ACC112 (cell line): ENCODE data around the gene ADAMTS3.

Source experiments
- H2AFZ ChIP-seq: fragments of 200-600 bp; sonication (generic); one replicate; pipeline ENCODE4 v1.6.0; 2017; ENCODE audit warnings: antibody characterized with exemption, low read length; ENCODE audit not compliant: unreplicated experiment
- H3K27ac ChIP-seq: fragments of 200-600 bp; sonication (generic); 2 replicates; pipeline ENCODE4 v1.5.1; 2014; ENCODE audit warnings: low read depth, mild to moderate bottlenecking, antibody characterized with exemption, low read length, moderate library complexity
- H3K27me3 ChIP-seq: fragments of 200-600 bp; sonication (generic); 2 replicates; pipeline ENCODE4 v1.6.1; 2014; ENCODE audit warnings: mild to moderate bottlenecking, antibody characterized with exemption, low read length, moderate library complexity, mixed read lengths; ENCODE audit not compliant: insufficient read depth
- H3K36me3 ChIP-seq: fragments of 200-600 bp; sonication (generic); 2 replicates; pipeline ENCODE4 v1.6.1; 2016; ENCODE audit warnings: mild to moderate bottlenecking, antibody characterized with exemption, low read length, moderate library complexity, mixed read lengths; ENCODE audit not compliant: insufficient read depth
- H3K4me1 ChIP-seq: fragments of 200-600 bp; sonication (generic); one replicate; pipeline ENCODE4 v1.6.1; 2016; ENCODE audit warnings: low read length, mixed read lengths; ENCODE audit not compliant: insufficient read depth, unreplicated experiment, control insufficient read depth
- H3K4me3 ChIP-seq: fragments of 200-600 bp; sonication (generic); 2 replicates; pipeline ENCODE4 v1.5.1; 2014; ENCODE audit warnings: mild to moderate bottlenecking, low read depth, low read length
- H3K79me2 ChIP-seq: fragments of 200-600 bp; sonication (generic); one replicate; pipeline ENCODE4 v1.6.0; 2016; ENCODE audit warnings: low read length; ENCODE audit not compliant: control insufficient read depth, unreplicated experiment, insufficient read depth

ADAMTS3 gene

DNA sequence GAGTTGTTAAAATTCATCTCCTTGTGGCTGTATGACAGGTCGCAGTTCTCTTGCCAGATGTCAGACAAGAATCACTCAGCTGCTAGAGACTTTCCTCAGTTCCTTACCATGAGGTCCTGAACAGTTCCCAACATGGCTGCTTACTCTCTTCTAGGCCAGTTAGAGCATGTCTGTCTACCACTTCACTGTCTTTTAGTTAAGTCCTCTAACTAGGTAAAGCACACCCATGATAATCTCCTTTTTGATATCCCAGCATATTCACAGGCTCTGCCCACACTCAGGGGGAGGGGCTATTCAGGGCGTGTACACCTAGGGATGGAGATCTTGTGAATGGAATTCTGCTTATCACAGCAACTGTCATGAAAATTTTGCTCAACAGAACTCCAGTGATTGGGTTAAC is 190.1 kb downstream of the ADAMTS3 start:
- Histone ChIP-seq H3K79me2 (no peaks in the 10 kb centered on the region), H2AFZ (no peak overlapping the region), H3K4me3 (no peak overlapping the region), H3K36me3 (no peaks in the 10 kb centered on the region), H3K27me3 (no peaks in the 10 kb centered on the region), H3K4me1 (peaks cover 21% of the 10 kb centered on the region), H3K27ac (no peak overlapping the region)

DNA sequence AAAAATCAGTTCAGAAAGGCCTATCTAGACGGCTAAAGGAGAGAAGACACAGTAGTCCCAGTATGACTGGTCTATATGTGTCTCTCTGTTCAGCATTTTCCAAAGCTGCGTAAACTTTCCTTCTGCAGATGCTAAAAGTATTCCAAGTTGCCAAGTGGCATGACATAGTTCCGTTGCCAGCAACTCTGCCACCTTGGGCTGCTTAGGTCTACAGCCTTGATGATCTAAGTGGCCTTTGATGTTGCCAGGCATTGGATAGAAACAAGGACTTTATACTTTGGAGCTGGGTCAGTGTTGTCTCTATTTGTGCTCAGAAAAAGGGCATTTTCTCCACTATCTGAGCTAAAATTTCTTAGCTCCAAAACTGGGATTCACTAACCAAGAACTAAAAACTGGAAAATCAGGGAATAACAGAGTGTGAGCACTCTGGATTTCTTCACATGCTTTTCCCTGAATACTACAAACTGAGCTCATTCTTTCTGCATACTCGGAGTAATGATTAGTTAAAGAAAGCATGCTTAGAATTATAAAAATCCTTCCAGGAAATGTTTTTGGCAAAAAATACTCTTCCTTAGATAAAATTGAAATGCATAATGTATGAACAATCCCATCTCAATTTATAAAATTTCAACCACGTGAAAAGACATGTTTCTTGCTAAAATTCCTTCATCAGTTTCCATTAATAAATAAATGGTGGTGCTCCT is 191.4 kb downstream of the ADAMTS3 start:
- Histone ChIP-seq H3K4me1 (peaks cover 21% of the 10 kb centered on the region), H3K27me3 (no peaks in the 10 kb centered on the region), H3K36me3 (no peaks in the 10 kb centered on the region)

DNA sequence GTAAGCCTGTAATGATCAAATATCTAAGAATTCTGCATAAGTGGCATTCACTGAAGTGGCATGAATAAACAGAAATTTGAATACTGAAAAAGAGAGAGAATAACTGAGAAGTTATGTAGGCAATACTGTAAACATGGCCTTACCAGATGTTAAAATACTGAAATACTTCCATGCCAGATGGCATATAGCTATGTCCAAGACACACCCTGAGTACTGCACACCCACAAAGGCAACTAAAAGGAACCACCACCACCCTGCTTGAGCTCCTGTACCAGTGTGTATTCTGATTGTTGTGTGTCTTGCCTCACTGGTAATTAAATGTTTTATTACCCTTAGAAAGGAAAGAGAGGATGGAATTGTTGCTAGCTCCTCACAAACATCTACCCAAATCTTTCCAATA is 192.1 kb downstream of the ADAMTS3 start:
- no peaks in the 10 kb centered on the region for H3K79me2 ChIP-seq
- H3K27ac ChIP-seq: no peak overlapping the region
- no peaks in the 10 kb centered on the region for H3K27me3 ChIP-seq

More for the DNA sequence above, 191.4 kb downstream of the ADAMTS3 start:
- no peak overlapping the region for H3K4me3 ChIP-seq
- H3K27ac ChIP-seq: no peak overlapping the region
- H2AFZ ChIP-seq: no peak overlapping the region
- H3K79me2 ChIP-seq: no peaks in the 10 kb centered on the region

DNA sequence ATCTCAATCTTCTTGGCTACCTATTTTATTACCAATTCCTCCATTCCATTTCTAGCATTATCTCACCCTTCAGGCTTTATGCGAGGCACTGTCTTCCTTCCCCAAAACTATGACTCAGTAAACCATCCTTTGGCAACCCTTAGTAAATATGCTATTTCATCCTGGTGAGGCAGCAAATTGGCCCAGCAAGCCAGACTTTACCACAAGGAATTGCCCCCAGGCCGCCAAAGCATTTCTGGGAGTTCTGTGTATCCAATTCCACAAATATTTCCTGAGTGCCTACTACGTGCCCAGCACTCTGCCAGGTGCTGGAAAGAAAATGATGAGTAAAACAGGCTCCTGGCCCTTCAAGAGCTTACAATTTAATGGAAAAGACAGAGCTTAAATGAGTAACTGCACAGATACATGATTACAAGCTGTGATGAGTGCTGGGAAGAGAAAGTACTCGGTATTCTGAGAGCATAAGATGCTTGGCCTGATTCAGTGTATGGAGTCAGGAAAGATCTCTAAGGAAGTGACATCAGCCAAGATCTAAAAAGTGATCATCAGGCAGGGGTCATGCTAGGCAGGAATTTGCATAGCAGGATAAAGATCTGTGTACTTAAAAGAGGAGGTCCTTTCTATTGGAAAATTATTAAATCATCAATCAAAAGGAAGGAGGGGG is 193.8 kb downstream of the ADAMTS3 start:
- Histone ChIP-seq H3K4me3 (no peak overlapping the region), H3K36me3 (no peaks in the 10 kb centered on the region), H3K4me1 (peaks cover 21% of the 10 kb centered on the region), H3K79me2 (no peaks in the 10 kb centered on the region), H2AFZ (peak overlapping the region; percentile 55), H3K27ac (peak overlapping the region; percentile 62), H3K27me3 (no peaks in the 10 kb centered on the region)

More for the DNA sequence above, 192.1 kb downstream of the ADAMTS3 start:
- peaks cover 21% of the 10 kb centered on the region for H3K4me1 ChIP-seq
- H2AFZ ChIP-seq: no peak overlapping the region
- H3K4me3 ChIP-seq: no peak overlapping the region
- H3K36me3 ChIP-seq: no peaks in the 10 kb centered on the region

DNA sequence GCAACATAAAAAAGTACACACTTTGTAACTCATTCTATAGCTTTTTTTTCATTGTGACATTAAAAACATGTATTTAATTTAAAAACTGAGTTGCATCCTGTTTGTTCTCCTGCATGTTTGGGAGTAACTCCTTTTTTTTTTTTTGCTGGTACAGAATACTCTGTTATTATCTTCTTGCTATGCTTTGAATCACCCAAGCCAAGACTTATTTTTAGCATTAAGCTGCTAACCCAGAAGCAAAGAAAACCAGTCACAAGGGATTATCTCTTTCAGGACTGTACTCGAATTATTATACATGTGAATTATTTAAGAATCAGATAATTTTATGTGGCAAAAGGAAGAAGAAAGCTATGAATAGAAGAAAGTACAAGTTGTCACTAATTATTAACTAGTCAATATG is 194.9 kb downstream of the ADAMTS3 start:
- no peaks in the 10 kb centered on the region for H3K79me2 ChIP-seq
- H3K36me3 ChIP-seq: no peaks in the 10 kb centered on the region
- no peak overlapping the region for H3K4me3 ChIP-seq
- peaks cover 21% of the 10 kb centered on the region for H3K4me1 ChIP-seq
- H2AFZ ChIP-seq: no peak overlapping the region
- H3K27ac ChIP-seq: no peak overlapping the region
- H3K27me3 ChIP-seq: no peaks in the 10 kb centered on the region

DNA sequence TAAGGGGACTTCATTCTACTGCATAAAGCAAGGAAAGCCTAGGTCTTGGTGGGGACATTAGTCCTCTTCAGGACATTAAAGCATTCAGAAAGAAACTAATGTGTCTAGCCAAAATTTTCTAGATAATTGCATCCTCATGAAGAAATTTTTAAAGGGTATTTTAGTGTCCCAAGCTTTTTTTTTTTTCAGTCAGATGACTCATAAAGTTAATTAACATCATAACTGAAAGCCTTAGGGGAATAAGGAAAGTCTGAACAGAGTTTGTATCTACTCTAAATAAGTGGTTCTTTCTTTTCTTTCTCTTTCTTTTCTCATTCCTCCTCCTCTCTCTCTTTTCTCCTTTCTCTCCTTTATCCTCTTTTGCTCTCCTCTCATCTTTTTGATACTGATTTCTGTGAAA is 202.4 kb downstream of the ADAMTS3 start:
- H2AFZ ChIP-seq: no peak overlapping the region
- H3K4me1 ChIP-seq: no peaks in the 10 kb centered on the region
- no peak overlapping the region for H3K4me3 ChIP-seq
- no peaks in the 10 kb centered on the region for H3K27me3 ChIP-seq
- H3K79me2 ChIP-seq: no peaks in the 10 kb centered on the region
- H3K36me3 ChIP-seq: no peaks in the 10 kb centered on the region
- no peak overlapping the region for H3K27ac ChIP-seq

DNA sequence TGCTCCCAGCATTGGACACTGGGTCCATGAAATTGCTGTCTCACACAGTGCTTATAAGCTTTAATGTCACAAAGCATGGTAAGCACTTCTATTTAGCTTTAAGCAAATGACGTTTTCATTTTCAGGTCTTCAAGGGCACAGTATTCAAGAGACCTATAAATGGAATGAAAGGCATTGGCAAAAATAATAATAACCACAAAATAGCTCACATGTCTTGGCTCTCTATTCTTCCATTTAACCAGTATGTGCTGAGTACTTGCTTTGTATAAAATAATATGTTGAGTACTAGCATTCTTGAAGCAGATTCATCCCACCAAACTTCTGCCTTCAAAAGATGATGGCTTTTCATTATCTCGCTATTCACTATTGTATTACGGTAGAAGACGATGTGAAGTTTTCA is 203.0 kb downstream of the ADAMTS3 start:
- Histone ChIP-seq H3K27ac (no peak overlapping the region), H3K79me2 (no peaks in the 10 kb centered on the region), H3K36me3 (no peaks in the 10 kb centered on the region), H2AFZ (no peak overlapping the region), H3K4me1 (no peaks in the 10 kb centered on the region), H3K27me3 (no peaks in the 10 kb centered on the region), H3K4me3 (no peak overlapping the region)

DNA sequence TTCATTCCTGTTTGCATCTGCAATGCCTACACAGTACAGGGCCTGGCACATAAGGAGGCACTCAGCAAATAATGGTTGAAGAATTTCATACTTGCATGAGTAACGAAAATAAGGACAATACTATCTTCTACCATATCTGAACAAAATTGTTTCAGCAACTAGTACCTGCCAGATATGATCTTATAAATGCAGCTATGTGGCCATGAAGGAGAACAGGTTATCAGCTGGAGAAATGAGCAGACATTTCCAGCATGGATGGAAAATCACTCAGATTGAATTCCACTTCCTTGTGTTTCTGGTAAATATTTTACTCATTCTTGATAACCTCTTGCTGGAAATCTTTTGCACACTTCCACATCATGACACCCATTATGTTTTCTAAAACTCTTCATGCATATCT is 204.0 kb downstream of the ADAMTS3 start:
- Histone ChIP-seq H3K4me3 (no peak overlapping the region), H3K4me1 (no peaks in the 10 kb centered on the region), H3K79me2 (no peaks in the 10 kb centered on the region), H2AFZ (no peak overlapping the region), H3K27ac (no peak overlapping the region), H3K27me3 (no peaks in the 10 kb centered on the region), H3K36me3 (no peaks in the 10 kb centered on the region)

DNA sequence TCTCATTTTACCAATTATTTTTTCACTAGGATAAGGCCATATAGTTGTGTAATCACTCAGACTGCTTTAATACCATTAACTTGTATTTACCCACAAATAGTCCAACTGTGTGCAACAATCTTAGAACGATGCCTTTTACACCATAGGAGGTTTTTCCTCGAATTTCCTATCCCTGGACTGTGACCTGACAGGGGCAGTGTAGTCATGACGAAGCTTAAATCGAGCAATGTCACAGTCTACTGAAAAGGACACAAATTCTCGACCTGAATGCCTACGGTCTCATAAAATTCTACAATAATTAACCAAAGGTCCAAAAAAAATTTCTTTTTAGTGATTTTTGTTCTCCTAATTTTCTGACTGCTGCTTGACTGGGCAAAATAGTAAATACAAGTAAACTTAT is 208.9 kb downstream of the ADAMTS3 start:
- Histone ChIP-seq H2AFZ (no peak overlapping the region), H3K79me2 (no peaks in the 10 kb centered on the region), H3K27ac (no peak overlapping the region), H3K36me3 (no peaks in the 10 kb centered on the region), H3K4me3 (no peak overlapping the region), H3K27me3 (no peaks in the 10 kb centered on the region), H3K4me1 (no peaks in the 10 kb centered on the region)

DNA sequence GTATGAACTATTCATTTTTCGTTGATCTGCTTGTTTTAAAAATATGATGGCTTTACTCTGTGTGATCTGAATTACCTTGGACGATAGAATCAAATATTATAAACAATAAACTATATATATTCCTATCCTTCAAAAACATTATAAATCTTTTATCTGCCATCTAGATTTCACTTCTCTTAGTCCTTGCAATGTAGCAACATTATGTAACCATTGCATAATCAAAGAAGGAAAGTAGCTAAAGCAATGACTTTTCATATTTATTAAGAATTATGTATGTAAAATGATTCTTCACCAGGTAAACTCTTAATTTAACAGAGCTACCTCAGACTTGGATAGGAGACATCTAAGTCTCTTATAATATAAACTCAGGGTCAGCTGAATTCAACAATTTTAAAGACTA is 210.5 kb downstream of the ADAMTS3 start:
- Histone ChIP-seq H2AFZ (no peak overlapping the region), H3K79me2 (no peaks in the 10 kb centered on the region), H3K27me3 (no peaks in the 10 kb centered on the region), H3K4me1 (no peaks in the 10 kb centered on the region), H3K27ac (no peak overlapping the region), H3K36me3 (no peaks in the 10 kb centered on the region), H3K4me3 (no peak overlapping the region)

DNA sequence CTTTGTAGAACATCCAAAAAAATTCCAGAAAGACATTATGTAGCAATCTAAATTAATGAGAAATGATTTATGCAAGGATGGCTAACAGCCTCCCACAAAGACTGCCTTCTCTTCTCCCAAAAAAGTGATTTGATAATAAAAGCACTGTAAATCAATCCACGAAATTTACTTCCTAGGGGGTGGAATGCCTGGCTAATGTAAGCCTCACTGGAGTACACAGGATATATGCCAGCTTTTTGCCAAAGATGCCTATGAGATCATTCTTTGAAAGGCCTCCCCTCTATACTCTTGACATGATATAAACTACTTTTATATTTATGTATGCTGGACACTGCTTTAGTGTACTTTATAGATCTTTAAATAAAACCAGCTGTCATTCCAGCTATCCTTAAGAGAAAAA is 211.1 kb downstream of the ADAMTS3 start:
- Histone ChIP-seq H3K4me3 (no peak overlapping the region), H3K79me2 (no peaks in the 10 kb centered on the region), H3K27me3 (no peaks in the 10 kb centered on the region), H2AFZ (no peak overlapping the region), H3K27ac (no peak overlapping the region), H3K36me3 (no peaks in the 10 kb centered on the region), H3K4me1 (no peaks in the 10 kb centered on the region)
